LNCaP clone FGC (cell line): ENCODE data around the gene ERBB4.

Source experiments
- DNase-seq: peaks from one replicate; pipeline ENCODE4 v3.0.0-alpha.2; 2011; ENCODE audit warnings: low read depth
- H3K4me3 ChIP-seq: 2 replicates; pipeline ENCODE4 v1.5.1; 2011; ENCODE audit warnings: mild to moderate bottlenecking, low read depth, low read length, control low read depth
- CTCF ChIP-seq: IDR thresholded peaks from 2 replicates; pipeline ENCODE4 v1.5.1; 2012; ENCODE audit warnings: mild to moderate bottlenecking; ENCODE audit not compliant: control insufficient read depth, insufficient read depth; ENCODE audit errors: extremely low read depth

The ERBB4 gene

GRCh38 chr2:212289301-212289700 is 249.3 kb downstream of the ERBB4 start:
- no peak for DNase-seq
- TF ChIP-seq CTCF: no peak
- no peak overlapping the region for H3K4me3 ChIP-seq

- DNase-seq: no peak
- no peak overlapping the region for H3K4me3 ChIP-seq
- no peak for TF ChIP-seq CTCF
These were observed 250.3 kb downstream of the ERBB4 start for GRCh38 chr2:212288308-212288707.

GRCh38 chr2:212284166-212284565 is 254.4 kb downstream of the ERBB4 start:
- no peak overlapping the region for H3K4me3 ChIP-seq
- TF ChIP-seq CTCF: no peak
- DNase-seq: no peak

GRCh38 chr2:212282671-212283261 is 255.8 kb downstream of the ERBB4 start:
- no peak overlapping the region for H3K4me3 ChIP-seq
- DNase-seq: no peak
- no peak for TF ChIP-seq CTCF

- TF ChIP-seq CTCF: no peak
- H3K4me3 ChIP-seq: no peak overlapping the region
- DNase-seq: no peak
These were observed 261.8 kb downstream of the ERBB4 start for GRCh38 chr2:212276813-212277212.

DNA sequence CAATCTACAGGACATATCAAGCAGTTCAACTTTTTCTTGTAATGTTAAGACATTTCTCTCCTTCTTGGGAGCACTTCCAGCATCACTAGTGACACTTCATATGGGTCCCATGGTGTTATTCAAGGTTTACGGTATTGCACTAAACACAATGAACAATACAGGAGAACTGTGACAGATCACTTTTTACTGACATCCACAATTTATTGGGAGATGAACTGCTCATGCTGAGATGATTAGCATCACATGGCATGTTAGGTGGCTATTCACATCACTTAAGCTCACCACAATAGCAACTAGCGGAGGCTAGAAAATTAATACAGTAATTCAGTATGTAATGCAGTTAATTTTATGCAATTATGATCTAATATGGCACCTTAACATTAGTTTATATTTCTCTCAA is 264.4 kb downstream of the ERBB4 start:
- H3K4me3 ChIP-seq: no peak overlapping the region
- TF ChIP-seq CTCF: no peak
- DNase-seq: no peak

DNA sequence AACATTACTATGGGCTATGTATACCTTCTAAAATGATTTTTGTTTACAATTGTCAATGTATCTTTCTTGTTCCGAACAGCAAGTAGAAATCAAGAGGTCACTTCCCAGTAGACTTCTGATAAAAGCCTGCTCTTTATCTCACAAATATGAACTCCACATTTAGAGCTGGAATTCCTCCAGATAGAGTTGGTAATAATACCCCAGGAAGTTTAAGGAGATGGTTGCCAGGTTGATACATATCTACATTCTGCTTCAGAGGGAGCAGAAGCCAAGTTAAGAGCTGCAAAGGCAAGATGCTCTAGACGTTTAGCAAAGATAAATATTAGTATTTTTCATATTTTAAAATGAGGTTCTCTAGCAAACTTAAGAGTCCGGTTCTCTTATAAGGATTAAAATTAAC is 267.0 kb downstream of the ERBB4 start:
- DNase-seq: no peak
- H3K4me3 ChIP-seq: no peak overlapping the region
- no peak for TF ChIP-seq CTCF
